ENCODE results near the gene NFIB.

Gene NFIB

DNA sequence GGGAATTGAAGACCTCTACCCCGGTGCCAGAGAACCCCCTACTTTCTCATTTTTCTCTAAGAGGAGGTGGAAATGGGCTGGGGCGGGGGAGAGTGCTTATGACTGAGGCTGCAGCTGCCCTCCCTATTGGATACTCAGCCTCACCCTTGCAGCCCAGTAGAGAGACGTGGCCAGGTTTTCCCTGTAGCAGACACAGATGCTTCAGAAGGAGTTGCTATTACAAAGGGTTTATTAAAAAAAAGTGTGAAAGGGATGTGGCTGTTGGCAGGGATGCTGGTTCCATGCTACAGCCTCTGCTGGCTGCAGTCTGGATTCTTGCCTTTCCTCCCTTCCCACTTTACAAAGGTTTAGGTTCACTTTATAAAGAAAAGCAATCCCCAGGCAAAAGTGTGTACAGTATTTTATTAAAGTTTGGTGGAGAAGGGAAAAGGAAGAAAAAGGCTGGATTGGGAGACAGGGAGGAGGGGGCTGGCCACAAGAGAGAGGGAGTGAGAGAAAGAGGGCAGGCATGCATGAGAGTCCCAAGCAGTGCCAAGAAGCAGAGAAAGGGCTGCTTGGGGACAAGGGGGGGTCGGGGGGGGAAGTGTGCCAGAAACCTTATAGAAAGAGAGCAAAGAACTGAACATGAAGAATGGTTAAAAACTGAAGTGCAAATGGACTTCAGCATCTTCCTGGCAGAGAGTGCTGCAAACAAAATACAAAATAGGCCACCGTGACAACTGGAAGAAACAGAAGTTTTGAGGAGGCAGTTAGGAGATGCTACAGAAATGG, 29.5 kb upstream of the NFIB start:
- Histone ChIP-seq H3K36me3 (ENCODE audit: insufficient read depth, low read depth, low read length) (no peaks in the 10 kb centered on the region), H3K27ac (ENCODE audit: low read length) (no peak overlapping the region), H3K4me1 (ENCODE audit: insufficient read depth, low read length) (peaks cover 26% of the 10 kb centered on the region), H3K9ac (ENCODE audit: low read depth, low read length) (no peak overlapping the region), H3K4me3 (ENCODE audit: low read length) (peak overlapping the region; percentile 78; the same call in 1 of the 2 replicates), H3K27me3 (ENCODE audit: insufficient read depth, low read length) (peaks cover 100% of the 10 kb centered on the region), H3K9me3 (ENCODE audit: insufficient read depth, low read depth, low read length) (no peaks in the 10 kb centered on the region)

DNA sequence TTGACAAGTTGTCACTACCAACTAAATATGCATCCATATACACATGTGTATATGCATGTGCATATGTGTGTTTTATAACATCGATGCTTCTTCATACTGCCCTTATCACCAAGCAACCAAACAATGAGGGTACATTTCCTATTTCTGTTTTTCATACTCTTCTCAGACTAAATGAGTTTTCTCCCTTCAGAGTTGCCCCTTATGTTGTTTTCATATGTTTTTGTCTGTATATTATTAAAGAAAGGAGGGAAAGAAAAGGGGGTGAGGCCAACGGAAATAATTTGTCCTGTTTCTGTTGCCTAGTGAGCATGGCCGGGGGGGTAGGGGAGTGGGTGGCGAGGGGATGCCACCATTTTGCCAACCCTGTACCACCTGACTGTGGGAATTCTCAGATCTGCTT, 28.8 kb upstream of the NFIB start:
- peaks cover 94% of the 10 kb centered on the region for H3K27me3 ChIP-seq (ENCODE audit: insufficient read depth, low read length)
- H3K36me3 ChIP-seq (ENCODE audit: insufficient read depth, low read depth, low read length), result no peaks in the 10 kb centered on the region
- no peak overlapping the region for H3K27ac ChIP-seq (ENCODE audit: low read length)
- H3K4me1 ChIP-seq (ENCODE audit: insufficient read depth, low read length), result peaks cover 26% of the 10 kb centered on the region
- H3K9me3 ChIP-seq (ENCODE audit: insufficient read depth, low read depth, low read length), result no peaks in the 10 kb centered on the region
- H3K9ac ChIP-seq (ENCODE audit: low read depth, low read length), result no peak overlapping the region
- no peak overlapping the region for H3K4me3 ChIP-seq (ENCODE audit: low read length)

DNA sequence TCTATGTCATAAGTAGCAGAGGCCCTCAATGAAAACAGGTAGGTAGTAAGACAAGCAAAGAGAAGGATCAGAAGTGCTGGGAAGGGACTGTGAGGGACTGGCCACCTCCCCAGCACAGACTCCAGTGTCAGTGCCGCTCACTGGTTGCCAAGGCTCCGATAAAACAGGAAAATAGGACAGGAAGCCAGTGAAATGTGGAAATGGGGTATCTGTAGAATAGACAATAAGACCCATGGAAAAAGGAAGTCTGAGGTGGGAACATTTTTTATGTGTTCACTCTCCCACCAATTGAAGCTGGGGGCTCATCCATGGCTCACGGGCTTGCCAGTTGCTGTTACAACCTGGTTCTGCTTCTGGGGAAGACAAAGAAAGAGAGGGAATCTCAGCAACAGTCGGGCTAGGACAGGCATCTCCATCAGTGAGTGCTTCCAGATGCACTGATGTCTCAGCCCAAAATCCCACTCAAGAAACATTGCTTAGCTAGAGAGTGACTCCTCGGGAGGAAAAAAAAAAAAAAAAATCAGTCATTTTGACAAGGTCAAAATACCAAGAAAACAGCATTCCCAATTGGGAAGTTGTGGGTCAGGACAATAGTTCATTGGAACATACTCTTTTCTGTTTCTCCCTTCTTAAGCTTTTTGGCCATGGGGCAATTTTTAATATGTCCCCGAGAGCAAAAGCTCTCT, 27.6 kb upstream of the NFIB start:
- H3K36me3 ChIP-seq (ENCODE audit: insufficient read depth, low read depth, low read length), result no peaks in the 10 kb centered on the region
- peaks cover 83% of the 10 kb centered on the region for H3K27me3 ChIP-seq (ENCODE audit: insufficient read depth, low read length)
- no peak overlapping the region for H3K27ac ChIP-seq (ENCODE audit: low read length)
- H3K4me3 ChIP-seq (ENCODE audit: low read length), result no peak overlapping the region
- H3K4me1 ChIP-seq (ENCODE audit: insufficient read depth, low read length), result peaks cover 30% of the 10 kb centered on the region
- no peak overlapping the region for H3K9ac ChIP-seq (ENCODE audit: low read depth, low read length)
- H3K9me3 ChIP-seq (ENCODE audit: insufficient read depth, low read depth, low read length), result no peaks in the 10 kb centered on the region

DNA sequence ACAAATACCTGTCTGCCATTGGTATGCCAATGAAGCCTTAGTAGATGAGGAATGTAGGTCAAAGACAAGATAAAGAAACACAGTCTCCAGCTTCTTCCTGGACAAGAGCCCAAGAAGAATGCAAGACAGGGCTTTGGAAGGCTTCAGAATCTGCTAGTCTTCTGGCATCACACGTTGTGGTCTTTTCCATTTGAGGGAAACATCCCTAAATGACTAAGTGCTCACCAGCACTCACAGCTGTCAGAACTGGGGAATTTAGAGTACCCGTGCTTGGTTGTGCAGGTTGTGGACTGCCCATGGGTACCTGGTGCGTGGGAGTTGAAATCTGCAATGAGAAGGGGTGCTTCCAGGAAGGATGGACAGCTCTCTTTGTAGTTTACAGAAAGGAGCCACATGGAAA, 27.1 kb upstream of the NFIB start:
- no peaks in the 10 kb centered on the region for H3K9me3 ChIP-seq (ENCODE audit: insufficient read depth, low read depth, low read length)
- H3K4me3 ChIP-seq (ENCODE audit: low read length), result no peak overlapping the region
- H3K27me3 ChIP-seq (ENCODE audit: insufficient read depth, low read length), result peaks cover 77% of the 10 kb centered on the region
- H3K4me1 ChIP-seq (ENCODE audit: insufficient read depth, low read length), result peaks cover 36% of the 10 kb centered on the region
- no peak overlapping the region for H3K9ac ChIP-seq (ENCODE audit: low read depth, low read length)
- no peak overlapping the region for H3K27ac ChIP-seq (ENCODE audit: low read length)
- H3K36me3 ChIP-seq (ENCODE audit: insufficient read depth, low read depth, low read length), result no peaks in the 10 kb centered on the region

DNA sequence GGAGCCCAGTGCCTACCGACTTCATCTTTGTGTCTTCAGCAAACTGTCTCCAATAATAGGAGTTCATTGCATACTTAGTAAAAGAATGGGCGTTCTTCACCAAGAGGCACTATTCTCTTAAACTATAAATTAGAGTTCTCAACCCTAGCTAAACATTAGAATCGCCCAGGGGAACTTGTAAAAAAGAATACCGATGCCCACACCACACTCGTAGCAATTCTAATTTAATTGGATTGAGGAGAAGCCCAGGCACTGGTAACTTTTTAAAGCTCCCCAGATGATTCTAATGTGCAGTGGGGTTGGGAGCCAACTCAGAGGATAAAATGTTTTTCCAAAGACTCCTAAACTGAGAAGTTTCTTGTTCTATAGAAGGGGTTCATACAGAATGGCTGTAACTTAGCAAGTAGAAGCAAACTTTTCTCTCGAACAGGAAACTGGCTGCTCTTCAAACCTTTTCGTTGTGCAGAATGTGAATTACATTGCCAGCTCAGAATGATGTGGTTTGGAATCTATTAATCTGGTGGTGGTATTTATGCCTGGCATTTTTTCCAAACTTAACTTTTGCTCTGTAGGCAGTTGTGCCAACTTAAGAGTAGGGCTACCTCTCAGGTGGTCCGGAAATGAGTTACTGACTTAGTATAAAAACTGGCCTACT, 26.4 kb upstream of the NFIB start:
- Histone ChIP-seq H3K9me3 (ENCODE audit: insufficient read depth, low read depth, low read length) (no peaks in the 10 kb centered on the region), H3K9ac (ENCODE audit: low read depth, low read length) (no peak overlapping the region), H3K4me1 (ENCODE audit: insufficient read depth, low read length) (peaks cover 39% of the 10 kb centered on the region), H3K27me3 (ENCODE audit: insufficient read depth, low read length) (peaks cover 70% of the 10 kb centered on the region), H3K36me3 (ENCODE audit: insufficient read depth, low read depth, low read length) (no peaks in the 10 kb centered on the region), H3K27ac (ENCODE audit: low read length) (no peak overlapping the region), H3K4me3 (ENCODE audit: low read length) (no peak overlapping the region)

DNA sequence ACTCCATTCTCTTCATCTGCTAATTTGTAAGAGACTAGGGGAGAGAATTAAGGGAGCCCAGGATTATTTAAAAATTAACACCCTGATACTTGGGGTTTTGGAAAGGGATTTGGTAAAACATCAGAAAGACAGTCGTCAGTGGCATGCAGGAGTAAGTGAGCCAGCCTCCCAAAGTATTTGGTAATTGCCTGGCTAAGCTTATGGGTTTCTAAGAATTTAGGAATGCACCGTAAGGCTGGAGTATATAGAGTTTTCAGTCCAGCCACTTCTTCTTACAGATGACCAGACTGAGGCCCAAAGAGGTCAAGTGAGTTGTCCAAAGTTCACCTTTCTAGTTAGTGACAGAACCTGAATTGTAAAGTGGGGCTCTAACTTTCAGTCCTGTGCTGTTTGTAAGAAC, 25.8 kb upstream of the NFIB start:
- H3K4me1 ChIP-seq (ENCODE audit: insufficient read depth, low read length), result peaks cover 36% of the 10 kb centered on the region
- peaks cover 64% of the 10 kb centered on the region for H3K27me3 ChIP-seq (ENCODE audit: insufficient read depth, low read length)
- no peaks in the 10 kb centered on the region for H3K9me3 ChIP-seq (ENCODE audit: insufficient read depth, low read depth, low read length)
- H3K9ac ChIP-seq (ENCODE audit: low read depth, low read length), result no peak overlapping the region
- H3K27ac ChIP-seq (ENCODE audit: low read length), result no peak overlapping the region
- no peak overlapping the region for H3K4me3 ChIP-seq (ENCODE audit: low read length)
- no peaks in the 10 kb centered on the region for H3K36me3 ChIP-seq (ENCODE audit: insufficient read depth, low read depth, low read length)

DNA sequence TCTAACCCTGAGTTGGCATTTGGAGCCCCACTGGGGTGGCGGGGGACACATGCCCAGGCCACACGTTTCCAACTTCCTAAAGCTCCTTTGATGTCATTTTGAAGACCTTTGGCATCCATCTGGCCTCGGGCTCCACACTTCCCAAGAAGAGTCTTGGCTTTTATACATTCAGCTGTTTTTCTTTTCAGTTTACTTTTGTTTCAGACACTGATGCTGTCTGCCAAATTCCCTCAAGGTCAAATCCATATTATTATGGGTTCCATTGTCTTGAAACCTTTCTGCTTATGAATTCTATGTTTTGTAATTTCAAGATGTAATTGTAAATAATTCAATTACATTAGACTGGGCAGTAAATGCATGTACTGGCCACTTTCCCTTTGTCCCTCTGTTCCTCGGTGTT, 23.7 kb upstream of the NFIB start:
- Histone ChIP-seq H3K27ac (ENCODE audit: low read length) (no peak overlapping the region), H3K4me1 (ENCODE audit: insufficient read depth, low read length) (peaks cover 25% of the 10 kb centered on the region), H3K36me3 (ENCODE audit: insufficient read depth, low read depth, low read length) (no peaks in the 10 kb centered on the region), H3K9me3 (ENCODE audit: insufficient read depth, low read depth, low read length) (no peaks in the 10 kb centered on the region), H3K27me3 (ENCODE audit: insufficient read depth, low read length) (peaks cover 43% of the 10 kb centered on the region), H3K9ac (ENCODE audit: low read depth, low read length) (no peak overlapping the region), H3K4me3 (ENCODE audit: low read length) (no peak overlapping the region)

DNA sequence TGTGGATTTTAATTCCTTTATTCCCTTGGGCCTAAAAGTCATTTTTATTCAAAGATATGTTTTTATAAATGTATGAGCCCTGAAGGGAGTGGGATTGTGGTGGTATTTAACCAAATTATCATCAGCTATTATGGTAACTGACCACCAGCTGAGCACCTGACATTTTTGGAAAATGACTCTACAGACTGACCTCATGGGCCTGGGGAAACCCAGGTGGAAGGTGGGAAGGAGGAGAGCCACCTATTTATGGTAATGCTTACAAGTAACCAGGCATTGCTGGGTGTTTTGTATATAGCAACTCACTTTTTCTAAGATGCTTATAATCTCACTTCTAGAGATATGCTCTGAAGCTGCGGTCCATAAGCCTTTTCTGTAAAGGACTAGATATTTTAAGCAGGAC, 22.3 kb upstream of the NFIB start:
- Histone ChIP-seq H3K4me1 (ENCODE audit: insufficient read depth, low read length) (peaks cover 23% of the 10 kb centered on the region), H3K27ac (ENCODE audit: low read length) (no peak overlapping the region), H3K9me3 (ENCODE audit: insufficient read depth, low read depth, low read length) (no peaks in the 10 kb centered on the region), H3K27me3 (ENCODE audit: insufficient read depth, low read length) (peaks cover 29% of the 10 kb centered on the region), H3K9ac (ENCODE audit: low read depth, low read length) (no peak overlapping the region), H3K36me3 (ENCODE audit: insufficient read depth, low read depth, low read length) (no peaks in the 10 kb centered on the region), H3K4me3 (ENCODE audit: low read length) (no peak overlapping the region)

DNA sequence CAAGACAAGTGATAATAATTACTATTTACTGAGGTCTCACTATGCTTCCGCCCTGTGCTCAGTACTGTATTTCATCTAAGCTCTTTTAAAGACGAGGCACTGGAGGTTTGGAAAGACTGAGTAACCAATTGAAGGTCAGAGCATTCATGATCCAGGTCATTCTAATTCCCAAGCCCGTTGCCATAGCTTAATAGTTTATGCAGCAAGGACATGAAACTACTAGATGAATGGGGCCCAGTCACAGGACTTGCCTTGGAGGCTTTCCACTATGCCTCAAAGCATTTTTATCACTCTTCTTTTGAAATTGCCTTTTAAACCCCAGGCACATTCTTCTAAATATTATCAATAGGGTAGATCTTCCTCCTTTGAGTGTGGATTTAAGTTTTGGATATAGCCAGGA, 17.2 kb upstream of the NFIB start:
- no peak overlapping the region for H3K4me3 ChIP-seq (ENCODE audit: low read length)
- no peaks in the 10 kb centered on the region for H3K27me3 ChIP-seq (ENCODE audit: insufficient read depth, low read length)
- no peaks in the 10 kb centered on the region for H3K36me3 ChIP-seq (ENCODE audit: insufficient read depth, low read depth, low read length)
- H3K27ac ChIP-seq (ENCODE audit: low read length), result no peak overlapping the region
- peaks cover 5% of the 10 kb centered on the region; the same call in 1 of the 2 replicates for H3K4me1 ChIP-seq (ENCODE audit: insufficient read depth, low read length)
- H3K9me3 ChIP-seq (ENCODE audit: insufficient read depth, low read depth, low read length), result no peaks in the 10 kb centered on the region
- H3K9ac ChIP-seq (ENCODE audit: low read depth, low read length), result no peak overlapping the region

DNA sequence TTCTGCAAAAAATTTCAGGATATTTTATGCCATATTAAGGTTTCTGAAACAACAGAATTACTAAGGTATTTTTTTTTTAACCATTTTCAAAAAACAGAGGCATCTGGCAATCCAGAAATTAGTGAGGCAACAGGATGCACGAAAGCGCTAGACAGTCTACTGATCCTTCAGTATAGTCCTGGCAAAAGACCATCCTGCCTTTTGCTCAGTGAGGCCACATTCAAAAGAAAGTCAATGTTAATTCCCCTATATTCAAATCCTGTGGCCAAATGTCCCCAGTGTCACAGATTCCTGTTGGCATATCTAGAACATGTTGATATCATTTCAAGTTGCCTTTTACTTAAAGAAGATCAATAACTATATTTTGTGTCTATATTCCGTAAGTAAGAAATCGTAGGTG, 13.1 kb upstream of the NFIB start:
- no peak overlapping the region for H3K9ac ChIP-seq (ENCODE audit: low read depth, low read length)
- peaks cover 15% of the 10 kb centered on the region; the same call in 1 of the 2 replicates for H3K27me3 ChIP-seq (ENCODE audit: insufficient read depth, low read length)
- no peaks in the 10 kb centered on the region for H3K9me3 ChIP-seq (ENCODE audit: insufficient read depth, low read depth, low read length)
- no peak overlapping the region for H3K4me3 ChIP-seq (ENCODE audit: low read length)
- no peak overlapping the region for H3K27ac ChIP-seq (ENCODE audit: low read length)
- H3K4me1 ChIP-seq (ENCODE audit: insufficient read depth, low read length), result peaks cover 4% of the 10 kb centered on the region; the same call in 1 of the 2 replicates
- H3K36me3 ChIP-seq (ENCODE audit: insufficient read depth, low read depth, low read length), result no peaks in the 10 kb centered on the region

DNA sequence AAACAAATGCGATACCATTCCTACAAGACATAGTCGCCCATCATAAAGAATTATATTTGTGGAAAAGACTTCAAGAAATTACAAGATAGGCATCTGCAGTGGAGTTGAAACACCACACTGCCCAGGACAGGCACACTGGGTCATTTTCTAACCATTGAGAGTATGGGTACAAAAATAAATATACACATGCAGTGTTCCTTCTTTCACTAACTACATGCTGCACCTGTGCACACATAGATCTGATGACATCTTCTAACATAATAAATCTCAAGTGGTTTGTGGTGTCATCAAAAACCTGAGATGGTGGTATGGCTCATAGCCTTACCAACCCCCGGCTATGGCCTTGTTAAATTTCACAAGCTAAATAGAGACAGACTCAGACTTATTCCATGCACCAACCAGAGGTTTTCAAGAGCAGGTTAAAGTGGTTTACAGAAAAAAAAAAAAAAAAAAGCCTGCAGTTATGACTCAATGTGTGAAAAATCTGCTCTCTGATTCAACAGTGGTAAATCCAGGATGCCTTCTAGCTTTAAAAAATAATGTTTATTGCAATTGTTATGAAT, 12.4 kb upstream of the NFIB start:
- no peaks in the 10 kb centered on the region for H3K9me3 ChIP-seq (ENCODE audit: insufficient read depth, low read depth, low read length)
- no peak overlapping the region for H3K9ac ChIP-seq (ENCODE audit: low read depth, low read length)
- no peak overlapping the region for H3K27ac ChIP-seq (ENCODE audit: low read length)
- no peak overlapping the region for H3K4me3 ChIP-seq (ENCODE audit: low read length)
- no peaks in the 10 kb centered on the region for H3K36me3 ChIP-seq (ENCODE audit: insufficient read depth, low read depth, low read length)
- peaks cover 18% of the 10 kb centered on the region for H3K27me3 ChIP-seq (ENCODE audit: insufficient read depth, low read length)
- peaks cover 4% of the 10 kb centered on the region; the same call in 1 of the 2 replicates for H3K4me1 ChIP-seq (ENCODE audit: insufficient read depth, low read length)
